Activated naive CD4-positive, alpha-beta T cell treated with anti-CD3 and anti-CD28 coated beads, Interleukin-2, amount 50 U/mL, for 24 hours (primary cell): ENCODE data around the gene FERMT3.

Experiments
- H3K27ac Mint-ChIP-seq: one replicate; pipeline ENCODE4 v1.8.0; 2021; ENCODE audit warnings: mild to moderate bottlenecking, mixed read lengths
- H3K27me3 Mint-ChIP-seq: one replicate; pipeline ENCODE4 v1.8.0; 2021; ENCODE audit warnings: mixed read lengths
- H3K36me3 Mint-ChIP-seq: one replicate; pipeline ENCODE4 v1.8.0; 2021; ENCODE audit warnings: mixed read lengths
- H3K4me1 Mint-ChIP-seq: one replicate; pipeline ENCODE4 v1.8.0; 2021; ENCODE audit warnings: mixed read lengths
- H3K4me3 Mint-ChIP-seq: one replicate; pipeline ENCODE4 v1.8.0; 2021; ENCODE audit warnings: mild to moderate bottlenecking, mixed read lengths
- H3K9me3 Mint-ChIP-seq: one replicate; pipeline ENCODE4 v1.8.0; 2021; ENCODE audit warnings: mixed read lengths

FERMT3 gene

GRCh38 chr11:64224891-64225607 is 18.5 kb downstream of the FERMT3 start:
- no peaks in the 10 kb centered on the region for H3K27me3 Mint-ChIP-seq
- H3K4me3 Mint-ChIP-seq, result peak overlapping the region; percentile 87
- peaks cover 35% of the 10 kb centered on the region for H3K4me1 Mint-ChIP-seq

DNA sequence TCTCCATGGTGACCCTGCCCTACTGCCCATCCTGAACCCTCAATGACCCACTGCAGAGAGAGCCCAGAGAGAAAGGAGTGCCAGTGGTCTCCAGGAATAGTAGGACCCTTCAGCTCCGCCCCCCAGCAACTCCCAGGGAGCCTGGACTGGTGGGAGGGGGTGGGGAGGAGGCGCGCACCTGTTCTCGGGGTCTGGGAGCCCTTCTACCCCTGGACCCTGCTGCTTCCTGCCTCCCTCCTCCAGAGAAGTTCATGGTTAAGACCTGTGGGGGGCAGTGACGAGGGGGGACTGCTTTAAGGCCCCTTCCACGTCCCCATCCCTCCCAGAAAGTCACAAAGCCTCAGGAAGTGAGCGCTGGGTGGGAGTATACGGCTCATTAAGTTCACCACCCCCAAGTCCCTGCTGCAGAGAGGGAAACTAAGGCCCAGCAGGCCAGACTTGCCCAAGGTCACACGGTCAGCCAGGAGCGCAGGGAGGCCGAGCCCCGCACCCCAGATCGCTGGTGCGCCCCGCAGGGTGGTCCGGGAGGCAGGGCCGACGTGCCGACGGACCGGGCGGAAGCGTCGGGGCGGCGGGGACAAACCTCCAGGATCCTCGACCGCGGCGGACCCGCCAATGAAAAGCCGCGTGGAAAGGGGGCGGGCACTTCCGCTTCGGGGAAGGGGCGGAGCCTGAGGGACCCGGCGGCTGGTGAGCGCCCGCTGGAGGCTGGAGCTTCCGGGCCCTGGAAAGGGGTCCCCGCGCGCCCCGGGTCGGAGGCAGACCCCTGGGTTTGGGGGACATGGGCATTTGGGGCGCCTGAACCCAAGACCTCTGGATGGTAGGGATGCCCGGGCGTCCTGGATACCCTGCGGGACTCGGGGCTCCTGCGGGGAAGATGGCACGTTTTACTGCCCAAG is 19.3 kb downstream of the FERMT3 start, which contains the start of the genes NUDT22 and TRPT1:
Gene NUDT22, plus strand, starts transcription at position 667 of the 899 bp plus-strand sequence. CDS start 379 bp downstream, outside the sequence.
Gene TRPT1, minus strand, starts transcription at position 579 of the 899 bp plus-strand sequence. Its CDS starts 326 bp downstream, at position 253.
- H3K4me3 Mint-ChIP-seq, result peak within 1 kb of the TSS; percentile 87
- no peaks in the 10 kb centered on the region for H3K27me3 Mint-ChIP-seq
- no peaks in the 10 kb centered on the region for H3K9me3 Mint-ChIP-seq
- H3K36me3 Mint-ChIP-seq, result no peaks in the 10 kb centered on the region
- H3K4me1 Mint-ChIP-seq, result peaks cover 36% of the 10 kb centered on the region
- peak within 1 kb of the TSS; percentile 74 for H3K27ac Mint-ChIP-seq

More at GRCh38 chr11:64224891-64225607, 18.5 kb downstream of the FERMT3 start:
- Mint-ChIP-seq H3K36me3 (no peaks in the 10 kb centered on the region), H3K9me3 (no peaks in the 10 kb centered on the region), H3K27ac (peak overlapping the region; percentile 74)

DNA sequence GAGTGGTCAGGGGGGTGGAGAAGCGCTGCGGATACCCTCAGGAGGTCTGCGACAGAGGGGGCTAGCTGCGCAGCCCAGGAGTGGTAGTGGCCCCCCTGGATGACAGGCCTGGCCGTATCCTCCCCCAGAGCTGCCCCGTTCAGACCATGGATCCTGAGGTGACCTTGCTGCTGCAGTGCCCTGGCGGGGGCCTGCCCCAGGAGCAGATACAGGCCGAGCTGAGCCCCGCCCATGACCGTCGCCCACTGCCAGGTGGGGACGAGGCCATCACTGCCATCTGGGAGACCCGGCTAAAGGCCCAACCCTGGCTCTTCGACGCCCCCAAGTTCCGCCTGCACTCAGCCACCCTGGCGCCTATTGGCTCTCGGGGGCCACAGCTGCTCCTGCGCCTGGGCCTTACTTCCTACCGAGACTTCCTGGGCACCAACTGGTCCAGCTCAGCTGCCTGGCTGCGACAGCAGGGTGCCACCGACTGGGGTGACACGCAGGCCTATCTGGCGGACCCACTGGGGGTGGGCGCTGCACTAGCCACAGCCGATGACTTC is 20.1 kb downstream of the FERMT3 start:
- H3K27me3 Mint-ChIP-seq, result no peaks in the 10 kb centered on the region
- H3K36me3 Mint-ChIP-seq, result no peaks in the 10 kb centered on the region
- peak overlapping the region; percentile 62 for H3K27ac Mint-ChIP-seq
- no peaks in the 10 kb centered on the region for H3K9me3 Mint-ChIP-seq
- peaks cover 40% of the 10 kb centered on the region for H3K4me1 Mint-ChIP-seq
- H3K4me3 Mint-ChIP-seq, result peak overlapping the region; percentile 87

- peak overlapping the region; percentile 55 for H3K27ac Mint-ChIP-seq
- peak overlapping the region; percentile 87 for H3K4me3 Mint-ChIP-seq
- no peaks in the 10 kb centered on the region for H3K9me3 Mint-ChIP-seq
- no peaks in the 10 kb centered on the region for H3K36me3 Mint-ChIP-seq
- no peaks in the 10 kb centered on the region for H3K27me3 Mint-ChIP-seq
- H3K4me1 Mint-ChIP-seq, result peaks cover 49% of the 10 kb centered on the region
These were observed 21.0 kb downstream of the FERMT3 start for GRCh38 chr11:64227405-64227956.

GRCh38 chr11:64229090-64229743 is 22.7 kb downstream of the FERMT3 start:
- Mint-ChIP-seq H3K9me3 (no peaks in the 10 kb centered on the region), H3K4me3 (peak overlapping the region; percentile 87), H3K4me1 (peaks cover 62% of the 10 kb centered on the region), H3K36me3 (no peaks in the 10 kb centered on the region), H3K27me3 (no peaks in the 10 kb centered on the region), H3K27ac (no peak overlapping the region)

- peaks cover 60% of the 10 kb centered on the region for H3K4me1 Mint-ChIP-seq
- no peaks in the 10 kb centered on the region for H3K9me3 Mint-ChIP-seq
- H3K36me3 Mint-ChIP-seq, result no peaks in the 10 kb centered on the region
- H3K27ac Mint-ChIP-seq, result peak overlapping the region; percentile 77
- H3K4me3 Mint-ChIP-seq, result peak overlapping the region; percentile 87
- H3K27me3 Mint-ChIP-seq, result no peaks in the 10 kb centered on the region
These were observed 23.2 kb downstream of the FERMT3 start for GRCh38 chr11:64229744-64230170.

- Mint-ChIP-seq H3K36me3 (no peaks in the 10 kb centered on the region), H3K4me1 (peaks cover 58% of the 10 kb centered on the region), H3K4me3 (peak within 1 kb of the TSS; percentile 87), H3K27ac (peak within 1 kb of the TSS; percentile 77), H3K27me3 (no peaks in the 10 kb centered on the region), H3K9me3 (no peaks in the 10 kb centered on the region)
These were observed 23.9 kb downstream of the FERMT3 start, which contains the start of gene DNAJC4 for GRCh38 chr11:64230171-64230984. DNAJC4 (plus strand) TSS chr11:64230548; CDS start chr11:64230855, 307 bp downstream.

- Mint-ChIP-seq H3K4me3 (peak overlapping the region; percentile 87), H3K27ac (no peak overlapping the region), H3K4me1 (peaks cover 60% of the 10 kb centered on the region), H3K36me3 (no peaks in the 10 kb centered on the region), H3K27me3 (no peaks in the 10 kb centered on the region), H3K9me3 (no peaks in the 10 kb centered on the region)
These were observed 24.5 kb downstream of the FERMT3 start for GRCh38 chr11:64230985-64231365.

- Mint-ChIP-seq H3K36me3 (no peaks in the 10 kb centered on the region), H3K27ac (peak overlapping the region; percentile 68), H3K9me3 (no peaks in the 10 kb centered on the region), H3K4me3 (peak overlapping the region; percentile 62), H3K4me1 (peaks cover 60% of the 10 kb centered on the region), H3K27me3 (no peaks in the 10 kb centered on the region)
These were observed 25.0 kb downstream of the FERMT3 start for GRCh38 chr11:64231546-64231945.

GRCh38 chr11:64232182-64232966 is 25.9 kb downstream of the FERMT3 start:
- Mint-ChIP-seq H3K9me3 (no peaks in the 10 kb centered on the region), H3K4me1 (peaks cover 54% of the 10 kb centered on the region), H3K4me3 (peak overlapping the region; percentile 76), H3K27me3 (no peaks in the 10 kb centered on the region), H3K36me3 (no peaks in the 10 kb centered on the region), H3K27ac (peak overlapping the region; percentile 68)

GRCh38 chr11:64232967-64233315 is 26.4 kb downstream of the FERMT3 start:
- H3K9me3 Mint-ChIP-seq, result no peaks in the 10 kb centered on the region
- peak overlapping the region; percentile 76 for H3K4me3 Mint-ChIP-seq
- H3K4me1 Mint-ChIP-seq, result peaks cover 49% of the 10 kb centered on the region
- no peaks in the 10 kb centered on the region for H3K36me3 Mint-ChIP-seq
- peak overlapping the region; percentile 68 for H3K27ac Mint-ChIP-seq
- no peaks in the 10 kb centered on the region for H3K27me3 Mint-ChIP-seq

GRCh38 chr11:64233913-64234586 is 27.5 kb downstream of the FERMT3 start, which contains the start of gene VEGFB:
VEGFB (plus strand) TSS chr11:64234584; CDS start chr11:64234834, 250 bp downstream.
- H3K4me3 Mint-ChIP-seq, result peak within 1 kb of the TSS; percentile 79
- no peaks in the 10 kb centered on the region for H3K9me3 Mint-ChIP-seq
- H3K4me1 Mint-ChIP-seq, result peaks cover 45% of the 10 kb centered on the region
- peak within 1 kb of the TSS; percentile 91 for H3K27ac Mint-ChIP-seq
- H3K27me3 Mint-ChIP-seq, result no peaks in the 10 kb centered on the region
- no peaks in the 10 kb centered on the region for H3K36me3 Mint-ChIP-seq
